Epidermal melanocyte (primary cell): Measurements from ENCODE around the gene CTNNA2.

ENCODE experiments used
- DNase-seq: peaks from one replicate; pipeline ENCODE4 v3.0.0; 2011; ENCODE audit warnings: low spot score; ENCODE audit not compliant: insufficient read length

Gene CTNNA2

DNA sequence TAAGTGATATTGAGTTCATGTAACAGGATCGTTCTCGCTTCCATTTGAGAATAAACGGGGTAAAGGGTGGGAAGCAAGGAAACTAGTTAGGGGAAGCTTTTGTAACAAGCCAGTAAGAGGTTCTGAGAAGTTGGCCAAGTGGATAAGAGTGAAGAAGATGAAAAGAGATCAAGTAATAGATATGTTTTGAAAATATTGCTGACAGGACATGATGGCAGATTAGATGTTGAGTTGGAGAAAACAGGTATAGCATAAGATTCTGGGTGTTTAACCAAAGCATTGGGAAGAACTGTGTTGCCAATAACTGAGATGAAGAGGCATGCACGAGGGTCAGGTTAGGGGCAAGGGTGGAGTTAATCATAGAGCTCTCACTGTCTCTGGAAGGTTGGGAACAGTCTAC lies 1121.7 kb downstream of the CTNNA2 start:
- DNase-seq = no peak

DNA sequence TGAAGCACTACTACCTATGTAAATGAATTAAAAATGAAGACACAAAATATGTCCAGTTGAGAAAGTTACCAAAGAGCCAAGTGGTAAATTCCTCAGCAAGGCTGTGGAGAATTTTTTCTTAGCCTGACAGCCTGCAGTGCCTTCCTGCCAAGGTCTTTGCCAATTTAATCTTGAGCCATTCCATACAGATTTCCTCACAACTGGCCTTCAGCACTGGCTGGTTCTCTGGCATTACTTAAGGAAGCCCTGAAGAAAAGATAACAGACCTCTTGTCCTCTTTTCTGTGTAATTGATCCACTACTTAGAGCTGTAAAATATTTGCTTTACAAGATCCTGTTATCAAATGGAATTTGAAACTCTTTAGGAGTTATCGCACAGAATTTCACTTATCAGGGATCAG lies 1125.9 kb downstream of the CTNNA2 start:
- no peak for DNase-seq

GRCh38 chr2:80642465-80642864 lies 1129.6 kb downstream of the CTNNA2 start:
- no peak for DNase-seq

DNA sequence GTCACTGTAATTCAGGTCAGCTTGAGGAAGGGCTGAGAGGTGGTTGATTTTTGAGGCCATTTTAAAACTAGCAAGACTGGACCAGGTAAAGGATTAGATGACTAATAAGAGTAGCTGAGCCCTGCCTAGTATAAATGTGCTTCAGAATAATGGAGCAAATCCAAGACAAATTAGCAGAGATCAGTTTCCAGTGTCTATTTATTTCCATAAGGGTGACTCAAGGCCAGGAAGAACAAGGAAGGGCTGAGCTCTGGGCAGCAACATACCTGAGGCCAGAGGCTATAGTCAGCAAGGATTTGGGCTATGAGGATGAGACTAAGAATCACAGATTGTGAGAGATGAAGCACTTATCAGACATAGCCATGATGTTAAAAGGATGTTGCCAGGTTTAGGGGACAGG lies 1130.7 kb downstream of the CTNNA2 start:
- no peak for DNase-seq

DNA sequence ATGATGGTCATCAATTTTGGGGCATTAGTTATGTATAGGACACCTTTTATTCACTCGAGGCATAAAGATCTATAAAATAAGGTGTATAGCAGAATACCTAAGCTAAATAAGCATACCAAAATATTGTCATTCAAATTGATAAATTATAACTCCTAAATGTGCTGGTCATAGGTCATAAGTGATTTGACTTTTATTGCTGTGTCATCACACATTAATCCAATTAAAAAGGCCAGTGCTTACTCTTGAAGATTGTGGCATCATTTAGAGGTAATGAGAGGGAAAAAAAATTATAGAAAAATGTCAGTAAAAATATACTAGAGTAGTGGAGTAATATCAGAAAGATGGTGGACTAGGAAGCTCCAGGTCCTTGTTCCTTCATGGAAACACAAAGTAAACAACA lies 1138.6 kb downstream of the CTNNA2 start:
- DNase-seq = no peak

GRCh38 chr2:80655265-80655664 lies 1142.4 kb downstream of the CTNNA2 start:
- no peak for DNase-seq

- DNase-seq = no peak
Observed at GRCh38 chr2:80670763-80671162, 1157.9 kb downstream of the CTNNA2 start.

GRCh38 chr2:80687524-80687923 lies 1174.7 kb downstream of the CTNNA2 start:
- no peak for DNase-seq

- DNase-seq = no peak
Observed at GRCh38 chr2:80689106-80689505, 1176.3 kb downstream of the CTNNA2 start.
